ENCODE data around the gene SCN3B.

Gene SCN3B

GRCh38 chr11:123601136-123601535 is 53.3 kb downstream of the SCN3B start:
- H3K27ac ChIP-seq, result no peak overlapping the region
- TF ChIP-seq CTCF (conservative IDR thresholded peaks at IDR 0.05), result no peak

- no peak overlapping the region for H3K27ac ChIP-seq
- no peak for TF ChIP-seq CTCF (conservative IDR thresholded peaks at IDR 0.05)
Observed at GRCh38 chr11:123597859-123598258, 56.6 kb downstream of the SCN3B start.

GRCh38 chr11:123594921-123595320 is 59.5 kb downstream of the SCN3B start:
- H3K27ac ChIP-seq, result no peak overlapping the region
- TF ChIP-seq CTCF (conservative IDR thresholded peaks at IDR 0.05), result no peak

GRCh38 chr11:123594188-123594901 is 60.1 kb downstream of the SCN3B start:
- no peak for TF ChIP-seq CTCF (conservative IDR thresholded peaks at IDR 0.05)
- H3K27ac ChIP-seq, result no peak overlapping the region

- no peak for TF ChIP-seq CTCF (conservative IDR thresholded peaks at IDR 0.05)
- no peak overlapping the region for H3K27ac ChIP-seq
Observed at GRCh38 chr11:123593570-123593969, 60.9 kb downstream of the SCN3B start.

GRCh38 chr11:123590296-123590912 is 64.0 kb downstream of the SCN3B start:
- no peak for TF ChIP-seq CTCF (conservative IDR thresholded peaks at IDR 0.05)
- H3K27ac ChIP-seq, result no peak overlapping the region; the same call in 1 of the 2 replicates

GRCh38 chr11:123588864-123589262 is 65.6 kb downstream of the SCN3B start:
- H3K27ac ChIP-seq, result peak overlapping the region; percentile 78
- TF ChIP-seq CTCF (conservative IDR thresholded peaks at IDR 0.05), result no peak
